Mesendoderm (in vitro differentiated cells): ENCODE data around the gene GID8.

Experiments used
- DNase-seq: peaks from one replicate; pipeline ENCODE4 v3.0.0; 2013
- H2AK5ac ChIP-seq: 2 replicates; pipeline ENCODE4 v1.6.1; 2013; ENCODE audit warnings: low read length, inconsistent platforms
- H2BK120ac ChIP-seq: 2 replicates; pipeline ENCODE4 v1.6.1; 2013; ENCODE audit warnings: low read depth, mild to moderate bottlenecking, low read length, moderate library complexity, mixed read lengths
- H2BK15ac ChIP-seq: replicated peaks from 2 replicates; pipeline ENCODE4 v1.6.1; 2013; ENCODE audit warnings: low read depth, mild to moderate bottlenecking, moderate library complexity
- H2BK5ac ChIP-seq: 2 replicates; pipeline ENCODE4 v1.6.1; 2013; ENCODE audit warnings: low read length, inconsistent platforms
- H3K18ac ChIP-seq: 2 replicates; pipeline ENCODE4 v1.6.1; 2013; ENCODE audit warnings: mild to moderate bottlenecking, low read length, mixed read lengths
- H3K23ac ChIP-seq: one replicate; pipeline ENCODE4 v1.6.1; 2013; ENCODE audit warnings: low read length
- H3K27ac ChIP-seq: 2 replicates; pipeline ENCODE4 v1.5.1; 2013; ENCODE audit warnings: low read depth, mild to moderate bottlenecking, inconsistent platforms, low read length, moderate library complexity
- H3K27me3 ChIP-seq: 2 replicates; pipeline ENCODE4 v1.6.1; 2013; ENCODE audit warnings: low read length, control low read depth, mild to moderate bottlenecking, inconsistent platforms; ENCODE audit not compliant: insufficient read depth, poor library complexity
- H3K36me3 ChIP-seq: 2 replicates; pipeline ENCODE4 v1.6.1; 2013; ENCODE audit warnings: low read length, inconsistent platforms; ENCODE audit not compliant: control insufficient read depth, insufficient read depth
- H3K4ac ChIP-seq: one replicate; pipeline ENCODE4 v1.6.1; 2013; ENCODE audit warnings: low read depth, mild to moderate bottlenecking, low read length, moderate library complexity
- H3K4me1 ChIP-seq: 2 replicates; pipeline ENCODE4 v1.6.1; 2013; ENCODE audit warnings: low read depth, low read length, inconsistent platforms; ENCODE audit not compliant: control insufficient read depth
- H3K4me2 ChIP-seq: 2 replicates; pipeline ENCODE4 v1.6.1; 2013; ENCODE audit warnings: low read length
- H3K4me3 ChIP-seq: 2 replicates; pipeline ENCODE4 v1.5.1; 2013; ENCODE audit warnings: mild to moderate bottlenecking, low read length
- H3K56ac ChIP-seq: one replicate; pipeline ENCODE4 v1.6.1; 2013; ENCODE audit warnings: low read length
- H3K79me1 ChIP-seq: 2 replicates; pipeline ENCODE4 v1.6.1; 2013; ENCODE audit warnings: low read length, inconsistent platforms
- H3K79me2 ChIP-seq: 2 replicates; pipeline ENCODE4 v1.6.1; 2013; ENCODE audit warnings: mild to moderate bottlenecking, low read length; ENCODE audit not compliant: control insufficient read depth, insufficient read depth
- H3K9ac ChIP-seq: 2 replicates; pipeline ENCODE4 v1.6.1; 2013; ENCODE audit warnings: low read length, inconsistent platforms
- H4K5ac ChIP-seq: one replicate; pipeline ENCODE4 v1.6.1; 2013; ENCODE audit warnings: low read length
- H4K8ac ChIP-seq: one replicate; pipeline ENCODE4 v1.6.1; 2013; ENCODE audit warnings: low read depth, mild to moderate bottlenecking, control low read depth, low read length, moderate library complexity
- WGBS: extraction: QIAGEN DNeasy Blood & Tissue Kit; methylation state at CpG from one replicate; pipeline ENCODE4 v1.1.7; 2013; ENCODE audit warnings: low lambda C conversion rate, missing lambda C conversion rate; ENCODE audit not compliant: insufficient coverage; ENCODE audit errors: extremely low coverage; 5-methylcytosine and 5-hydroxymethylcytosine counted together

GID8 gene

DNA sequence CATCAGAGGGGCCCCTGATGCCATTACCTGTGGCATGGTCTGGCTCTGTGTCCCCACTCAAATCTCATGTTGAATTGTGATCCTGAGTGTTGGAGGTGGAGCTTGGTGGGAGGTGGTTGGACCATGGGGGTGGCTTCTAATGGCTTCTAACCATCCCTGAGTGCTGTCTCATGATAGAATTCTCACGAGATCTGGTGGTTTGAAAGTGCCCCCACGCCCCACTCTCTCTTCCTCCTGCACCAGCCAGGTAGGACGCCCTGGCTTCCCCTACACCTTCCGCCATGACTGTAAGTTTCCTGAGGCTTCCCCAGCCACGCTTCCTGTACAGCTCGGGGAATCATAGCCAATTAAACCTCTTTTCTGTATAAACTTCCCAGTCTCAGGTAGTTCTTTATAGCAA lies 53.9 kb downstream of the GID8 start:
- Histone ChIP-seq H3K79me2 (no peaks in the 10 kb centered on the region), H3K27ac (no peak overlapping the region), H2AK5ac (no peak overlapping the region), H3K4me2 (no peak overlapping the region), H3K4ac (no peak overlapping the region), H4K8ac (no peak overlapping the region), H3K56ac (no peak overlapping the region), H3K9ac (no peak overlapping the region), H2BK5ac (no peak overlapping the region), H4K5ac (no peak overlapping the region), H3K18ac (no peak overlapping the region), H2BK120ac (no peak overlapping the region), H3K36me3 (no peaks in the 10 kb centered on the region), H3K4me1 (no peaks in the 10 kb centered on the region), H2BK15ac (no peak overlapping the region), H3K27me3 (no peaks in the 10 kb centered on the region), H3K4me3 (no peak overlapping the region), H3K23ac (no peak overlapping the region), H3K79me1 (no peaks in the 10 kb centered on the region)
- DNase-seq, result no peak
- WGBS, result no CpG with 5 or more reads among the region's 6 CpGs

DNA sequence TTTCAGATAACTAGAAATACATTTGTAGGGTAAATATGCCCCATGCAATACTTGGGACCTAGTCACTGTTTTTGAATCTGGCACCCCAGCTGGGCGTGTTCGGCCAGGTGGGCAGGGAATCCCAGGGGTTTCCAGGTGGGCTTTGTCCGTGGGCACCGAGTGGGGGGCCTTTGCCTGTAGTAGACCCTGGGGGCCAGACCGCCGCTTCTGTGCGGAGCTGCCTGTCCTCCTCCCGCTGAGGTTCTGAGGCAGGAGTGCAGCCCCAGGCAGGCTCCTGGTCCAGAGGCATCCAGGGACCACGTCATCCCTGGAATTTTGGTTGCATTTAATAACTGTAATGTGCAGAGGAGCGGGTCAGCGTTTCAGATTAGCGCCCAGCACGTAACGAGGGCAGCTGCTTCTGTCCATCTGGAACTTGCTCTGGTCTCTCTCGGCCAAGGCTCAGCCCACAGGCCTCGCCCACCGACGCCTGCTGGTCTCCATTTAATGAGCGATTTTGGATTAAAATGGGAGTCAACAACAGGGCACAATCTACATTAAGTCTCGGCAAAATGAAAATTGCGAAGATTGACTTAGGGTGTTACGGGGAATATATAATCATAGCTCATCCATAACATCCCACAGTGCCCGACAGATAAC lies 56.0 kb downstream of the GID8 start:
- Histone ChIP-seq H2BK5ac (no peak overlapping the region), H3K79me2 (no peaks in the 10 kb centered on the region), H4K5ac (no peak overlapping the region), H3K27me3 (no peaks in the 10 kb centered on the region), H3K4ac (no peak overlapping the region), H3K23ac (no peak overlapping the region), H2BK15ac (no peak overlapping the region), H2BK120ac (no peak overlapping the region), H3K27ac (no peak overlapping the region), H3K36me3 (no peaks in the 10 kb centered on the region), H3K4me1 (no peaks in the 10 kb centered on the region), H3K18ac (no peak overlapping the region), H3K79me1 (no peaks in the 10 kb centered on the region), H3K4me3 (no peak overlapping the region), H3K9ac (no peak overlapping the region), H3K4me2 (no peak overlapping the region), H2AK5ac (no peak overlapping the region), H4K8ac (no peak overlapping the region), H3K56ac (no peak overlapping the region)
- no CpG with 5 or more reads among the region's 23 CpGs for WGBS
- DNase-seq, result no peak

DNA sequence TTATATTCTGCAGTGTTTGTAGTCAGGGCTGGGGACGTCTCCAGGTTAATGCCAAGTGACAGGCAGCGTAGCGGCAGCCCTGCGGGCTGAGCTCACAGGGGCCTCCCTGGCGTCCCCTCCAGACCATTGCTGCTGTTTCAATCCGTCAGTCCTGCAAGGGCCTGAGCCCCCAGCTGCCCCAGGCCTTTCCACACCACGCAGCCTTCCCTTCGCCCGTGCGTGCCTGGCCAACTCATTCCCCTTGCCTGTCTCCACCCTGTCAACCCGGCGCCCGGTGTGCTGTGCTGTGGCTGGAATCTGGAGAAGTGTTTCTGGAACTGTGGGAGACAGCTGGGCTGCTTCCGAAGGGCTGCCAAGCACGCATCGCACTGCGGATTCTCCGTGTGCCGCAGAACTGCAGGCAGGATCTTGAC lies 56.9 kb downstream of the GID8 start:
- H4K8ac ChIP-seq, result no peak overlapping the region
- H3K27me3 ChIP-seq, result no peaks in the 10 kb centered on the region
- no peaks in the 10 kb centered on the region for H3K4me1 ChIP-seq
- no peak overlapping the region for H3K9ac ChIP-seq
- no peak for DNase-seq
- H3K23ac ChIP-seq, result no peak overlapping the region
- no peak overlapping the region for H3K27ac ChIP-seq
- H2AK5ac ChIP-seq, result no peak overlapping the region
- H3K4ac ChIP-seq, result no peak overlapping the region
- H2BK120ac ChIP-seq, result no peak overlapping the region
- H3K18ac ChIP-seq, result no peak overlapping the region
- no peak overlapping the region for H3K4me2 ChIP-seq
- H2BK15ac ChIP-seq, result no peak overlapping the region
- H3K4me3 ChIP-seq, result no peak overlapping the region
- no peak overlapping the region for H3K56ac ChIP-seq
- no peak overlapping the region for H4K5ac ChIP-seq
- no peaks in the 10 kb centered on the region for H3K36me3 ChIP-seq
- H3K79me2 ChIP-seq, result no peaks in the 10 kb centered on the region
- H2BK5ac ChIP-seq, result no peak overlapping the region
- no CpG with 5 or more reads among the region's 19 CpGs for WGBS
- H3K79me1 ChIP-seq, result no peaks in the 10 kb centered on the region

DNA sequence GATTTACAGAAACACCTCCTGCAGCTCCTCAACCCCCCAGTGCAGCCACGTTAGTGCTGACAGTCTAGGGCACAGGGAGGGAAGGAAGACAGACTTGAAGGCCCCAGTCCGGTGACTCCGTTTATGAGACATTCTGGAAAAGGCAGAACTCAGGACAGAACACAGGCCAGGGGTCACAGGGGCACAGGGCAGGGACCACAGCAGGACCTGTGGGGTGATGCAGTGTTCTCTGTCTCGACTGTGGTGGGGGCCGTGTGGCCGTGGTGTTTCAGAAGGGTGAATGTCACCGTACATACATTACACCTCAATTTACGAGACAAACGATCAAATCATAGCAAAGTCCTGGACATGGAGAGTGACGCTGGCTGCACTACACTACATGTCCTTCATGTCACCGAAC lies 57.5 kb downstream of the GID8 start:
- no peak overlapping the region for H3K56ac ChIP-seq
- H4K8ac ChIP-seq, result no peak overlapping the region
- H3K79me1 ChIP-seq, result no peaks in the 10 kb centered on the region
- no peaks in the 10 kb centered on the region for H3K36me3 ChIP-seq
- H3K4ac ChIP-seq, result no peak overlapping the region
- no peak overlapping the region for H3K18ac ChIP-seq
- no peak overlapping the region for H2BK5ac ChIP-seq
- no peak for DNase-seq
- no peak overlapping the region for H3K9ac ChIP-seq
- H3K23ac ChIP-seq, result no peak overlapping the region
- H3K27ac ChIP-seq, result no peak overlapping the region
- no peaks in the 10 kb centered on the region for H3K27me3 ChIP-seq
- no peak overlapping the region for H2BK15ac ChIP-seq
- no peak overlapping the region for H2AK5ac ChIP-seq
- H3K79me2 ChIP-seq, result no peaks in the 10 kb centered on the region
- no CpG with 5 or more reads among the region's 11 CpGs for WGBS
- H3K4me1 ChIP-seq, result no peaks in the 10 kb centered on the region
- H4K5ac ChIP-seq, result no peak overlapping the region
- H3K4me3 ChIP-seq, result no peak overlapping the region
- H2BK120ac ChIP-seq, result no peak overlapping the region
- H3K4me2 ChIP-seq, result no peak overlapping the region

DNA sequence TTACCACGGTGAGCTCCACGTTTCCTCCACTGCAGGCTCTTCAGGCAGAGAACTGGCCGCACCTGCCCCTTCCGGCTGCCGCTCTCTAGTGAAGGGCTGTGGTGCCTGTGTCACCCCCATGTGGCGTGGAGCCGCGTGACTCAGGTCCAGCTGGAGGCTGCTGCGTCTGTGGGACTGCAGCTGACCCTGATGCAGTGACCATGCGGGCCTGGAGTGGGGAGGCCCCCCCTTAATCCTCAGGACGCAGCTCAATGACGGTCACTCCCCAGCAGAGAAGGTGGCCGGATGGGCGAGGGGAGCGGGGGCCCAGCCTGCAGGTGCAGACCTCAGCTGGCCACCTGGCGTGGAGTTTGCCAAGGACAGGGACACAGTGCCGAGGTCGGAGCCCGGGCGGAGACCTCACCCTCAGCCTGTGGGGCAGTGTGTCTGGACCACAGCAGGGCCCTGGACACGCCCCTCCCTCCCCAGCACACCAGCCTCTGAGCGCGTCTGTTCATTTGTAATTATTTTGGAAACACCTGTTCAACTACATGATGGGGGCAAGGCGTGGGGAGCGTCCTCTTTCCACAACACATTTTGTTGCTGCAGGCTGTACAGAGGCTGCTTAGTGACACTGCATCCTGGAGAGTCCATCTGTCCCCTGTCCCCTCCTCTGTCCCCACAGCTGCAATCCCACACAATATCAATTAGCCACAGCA lies 58.1 kb downstream of the GID8 start:
- H3K79me1 ChIP-seq, result no peaks in the 10 kb centered on the region
- H3K23ac ChIP-seq, result no peak overlapping the region
- H3K4me1 ChIP-seq, result no peaks in the 10 kb centered on the region
- H3K27me3 ChIP-seq, result peaks cover 4% of the 10 kb centered on the region
- H2BK5ac ChIP-seq, result no peak overlapping the region
- no peak overlapping the region for H2BK15ac ChIP-seq
- H3K36me3 ChIP-seq, result no peaks in the 10 kb centered on the region
- H2AK5ac ChIP-seq, result no peak overlapping the region
- no peak overlapping the region for H3K27ac ChIP-seq
- H4K8ac ChIP-seq, result no peak overlapping the region
- H3K4me3 ChIP-seq, result no peak overlapping the region
- no peak overlapping the region for H3K18ac ChIP-seq
- H3K4ac ChIP-seq, result no peak overlapping the region
- no CpG with 5 or more reads among the region's 25 CpGs for WGBS
- no peaks in the 10 kb centered on the region for H3K79me2 ChIP-seq
- no peak overlapping the region for H2BK120ac ChIP-seq
- H3K9ac ChIP-seq, result no peak overlapping the region
- H3K4me2 ChIP-seq, result no peak overlapping the region
- DNase-seq, result no peak
- no peak overlapping the region for H3K56ac ChIP-seq
- H4K5ac ChIP-seq, result no peak overlapping the region

DNA sequence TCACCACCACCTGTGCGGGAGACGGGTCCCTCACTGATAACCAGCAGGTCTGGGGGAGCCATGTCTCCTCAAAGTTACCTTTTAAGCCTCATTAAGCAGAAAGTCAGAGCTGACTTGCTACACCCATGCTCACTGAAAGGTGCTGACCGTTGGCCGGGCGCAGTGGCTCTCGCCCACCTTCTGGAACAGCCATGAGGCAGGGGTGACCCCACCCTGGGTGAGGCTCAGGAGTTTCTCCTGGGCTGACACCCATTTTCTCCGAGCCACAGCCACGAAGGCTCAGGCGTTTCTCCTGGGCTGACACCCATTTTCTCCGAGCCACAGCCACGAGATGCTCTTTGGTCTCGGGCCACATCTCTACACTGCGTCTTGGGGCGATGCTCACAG lies 58.6 kb downstream of the GID8 start:
- no peaks in the 10 kb centered on the region for H3K4me1 ChIP-seq
- H3K9ac ChIP-seq, result no peak overlapping the region
- no peak overlapping the region for H3K23ac ChIP-seq
- no peak overlapping the region for H3K4ac ChIP-seq
- no peak overlapping the region for H2BK5ac ChIP-seq
- no peak overlapping the region for H2BK120ac ChIP-seq
- no peak overlapping the region for H3K4me2 ChIP-seq
- no peaks in the 10 kb centered on the region for H3K79me1 ChIP-seq
- peaks cover 4% of the 10 kb centered on the region for H3K27me3 ChIP-seq
- no peak overlapping the region for H3K56ac ChIP-seq
- no peak overlapping the region for H3K27ac ChIP-seq
- no peak for DNase-seq
- no peaks in the 10 kb centered on the region for H3K79me2 ChIP-seq
- no peak overlapping the region for H2BK15ac ChIP-seq
- no CpG with 5 or more reads among the region's 14 CpGs for WGBS
- H4K8ac ChIP-seq, result no peak overlapping the region
- no peak overlapping the region for H3K4me3 ChIP-seq
- H3K18ac ChIP-seq, result no peak overlapping the region
- no peak overlapping the region for H2AK5ac ChIP-seq
- no peak overlapping the region for H4K5ac ChIP-seq
- no peaks in the 10 kb centered on the region for H3K36me3 ChIP-seq
